ENCODE data around the gene UTS2R. TPM values are rescaled to one million over a fixed set of nuclear protein-coding genes. Genes with fewer than 3 reads are reported as not detected.

UTS2R gene
- total RNA-seq = not detected in 2 replicates

GRCh38 chr17:82371333-82372248, at the start of gene UTS2R:
Gene UTS2R, plus strand, starts transcription at chr17:82371765. Its CDS starts 2,560 bp downstream, at chr17:82374325.

GRCh38 chr17:82333279-82334171, 38.0 kb upstream of the UTS2R start, which contains the start of gene SECTM1:
Gene SECTM1, minus strand, starts transcription at chr17:82333766. Its CDS starts 6,526 bp downstream, at chr17:82327240.

GRCh38 chr17:82358465-82359350, 12.9 kb upstream of the UTS2R start, which contains the start of gene TEX19:
Gene TEX19, plus strand, starts transcription at chr17:82359247. Its CDS starts 2,904 bp downstream, at chr17:82362151.

GRCh38 chr17:82418001-82418986, 46.7 kb downstream of the UTS2R start, which contains the start of the genes HEXD and OGFOD3:
Gene HEXD, plus strand, starts transcription at chr17:82418347. Its CDS starts 1,453 bp downstream, at chr17:82419800.
Gene OGFOD3, minus strand, starts transcription at chr17:82418586. Its CDS starts 101 bp downstream, at chr17:82418485.

Other genes starting within 250 kb of the UTS2R start
- gene CCDC57, start 158.9 kb upstream of the UTS2R start, total RNA-seq = 14.5 and 18.1 TPM in 2 replicates
- 445 and 707 TPM in 2 replicates for gene SLC16A3, start 142.7 kb upstream of the UTS2R start, total RNA-seq
- 55.1 and 77.7 TPM in 2 replicates for gene CSNK1D, start 98.1 kb upstream of the UTS2R start, total RNA-seq
- 0.20 TPM in 1 of 2 replicates, not detected in the other for gene CD7, start 54.2 kb upstream of the UTS2R start, total RNA-seq
- 3.1 and 9.6 TPM in 2 replicates for gene SECTM1, start 38.0 kb upstream of the UTS2R start, total RNA-seq
- 0.07 TPM in 1 of 2 replicates, not detected in the other for gene TEX19, start 12.5 kb upstream of the UTS2R start, total RNA-seq
- 8.3 and 9.5 TPM in 2 replicates for gene HEXD, start 46.6 kb downstream of the UTS2R start, total RNA-seq
- gene OGFOD3, start 46.8 kb downstream of the UTS2R start, total RNA-seq = 39.6 and 47.4 TPM in 2 replicates
- gene CYBC1, start 79.0 kb downstream of the UTS2R start, total RNA-seq = 71.9 and 77.3 TPM in 2 replicates
- 32.8 and 42.6 TPM in 2 replicates for gene NARF, start 87.0 kb downstream of the UTS2R start, total RNA-seq
- gene FOXK2, start 148.0 kb downstream of the UTS2R start, total RNA-seq = 27.5 and 40.9 TPM in 2 replicates